NB4 (cell line): ENCODE measurements around the gene POLR3H.
"Not testable (repeated sequence)": the region's sequence is repeated elsewhere in the genome, so short reads cannot be mapped to it uniquely, and the experiment has no call there.

Experiments used
- DNase-seq: peaks from one replicate; pipeline ENCODE4 v3.0.0; 2010; ENCODE audit warnings: low read depth
- H3K4me3 ChIP-seq: one replicate; pipeline ENCODE4 v1.5.1; 2011; ENCODE audit warnings: mild to moderate bottlenecking, low read depth, low read length, moderate library complexity
- CTCF ChIP-seq: IDR thresholded peaks from one replicate; pipeline ENCODE4 v1.5.1; 2012; ENCODE audit warnings: low read depth, low read length
- MAX ChIP-seq: IDR thresholded peaks from 2 replicates; pipeline ENCODE4 v1.6.1; 2011; ENCODE audit warnings: low read depth, low read length
- MYC ChIP-seq: IDR thresholded peaks from 2 replicates; pipeline ENCODE4 v1.6.1; 2011; ENCODE audit warnings: low read depth, low read length
- POLR2A ChIP-seq: IDR thresholded peaks from 2 replicates; pipeline ENCODE4 v1.6.1; 2011; ENCODE audit warnings: mild to moderate bottlenecking; ENCODE audit not compliant: insufficient read length; ENCODE audit errors: extremely low read depth

Gene POLR3H

GRCh38 chr22:41562461-41562860, 18.2 kb upstream of the POLR3H start:
- H3K4me3 ChIP-seq, result no peak overlapping the region
- TF ChIP-seq CTCF (no peak), POLR2A (no peak), MYC (no peak), MAX (no peak)
- DNase-seq, result no peak

GRCh38 chr22:41561788-41562187, 17.5 kb upstream of the POLR3H start:
- H3K4me3 ChIP-seq, result no peak overlapping the region
- TF ChIP-seq POLR2A (no peak), MYC (no peak), MAX (no peak)
- no peak for DNase-seq

- no peak overlapping the region for H3K4me3 ChIP-seq
- no peak for DNase-seq
- TF ChIP-seq MYC (no peak), MAX (no peak), POLR2A (no peak), CTCF (no peak)
These were observed 17.1 kb upstream of the POLR3H start for GRCh38 chr22:41561335-41561734.

GRCh38 chr22:41560095-41560471, 15.8 kb upstream of the POLR3H start:
- TF ChIP-seq CTCF (no peak), MYC (no peak), MAX (no peak), POLR2A (no peak)
- H3K4me3 ChIP-seq, result no peak overlapping the region
- DNase-seq, result no peak

- not testable (repeated sequence) for DNase-seq
These were observed 14.0 kb upstream of the POLR3H start for GRCh38 chr22:41558241-41558630.

GRCh38 chr22:41557401-41558240, 13.4 kb upstream of the POLR3H start:
- no peak for TF ChIP-seq MYC
- no peak for TF ChIP-seq POLR2A
- no peak for TF ChIP-seq CTCF
- TF ChIP-seq MAX, result no peak
- no peak for DNase-seq
- no peak overlapping the region for H3K4me3 ChIP-seq

More at GRCh38 chr22:41558241-41558630, 14.0 kb upstream of the POLR3H start:
- not testable (repeated sequence) for H3K4me3 ChIP-seq

- TF ChIP-seq CTCF (no peak), POLR2A (no peak), MAX (no peak), MYC (no peak)
- H3K4me3 ChIP-seq, result no peak overlapping the region
- no peak for DNase-seq
These were observed 12.3 kb upstream of the POLR3H start for GRCh38 chr22:41556561-41556960.
